ENCODE data around the gene C1RL.

- TF ChIP-seq CTCF (IDR thresholded peaks at IDR 0.05 in 8 of 11, conservative IDR thresholded peaks at IDR 0.05 in 3 of 11), result no peak
- TF ChIP-seq POLR2A (IDR thresholded peaks at IDR 0.05), result no peak
Measured at GRCh38 chr12:7092986-7093460, 16.0 kb downstream of the C1RL start.

Data from spleen (tissue), 7 donors.